Posterior vena cava (tissue), 2 donors: ENCODE results near the gene SLX4. TPM values are rescaled to one million over a fixed set of nuclear protein-coding genes. Genes with fewer than 3 reads are reported as not detected.

Source experiments
- DNase-seq: peaks from one replicate; pipeline ENCODE4 v3.0.0-alpha.2; 2020; ENCODE audit warnings: low spot score
- intact Hi-C, 2 donors: fragments of 100-400 bp; cut with DNase I; formaldehyde crosslinking; loops; one replicate each; pipeline versions ENCODE4 v1.14.1 to v1.14.2; 2022 to 2023
- total RNA-seq, 2 donors: library from RNA; stranded (reverse); fragmentation: NEBNext Ultra II Directional; extraction: Animal tissue kit (Norgen Biotek cat#: 25700); gene quantifications; one replicate each; pipeline ENCODE4 v1.2.1, GENCODE V29; 2021
- donor health status: DM: yes; HTN: yes; CAD: no.
- donor health status: DM: yes; HTN: yes; CAD: no.

The SLX4 gene
- total RNA-seq, 2 donors from 2014 or later, result 4.5 to 4.9 TPM

DNA sequence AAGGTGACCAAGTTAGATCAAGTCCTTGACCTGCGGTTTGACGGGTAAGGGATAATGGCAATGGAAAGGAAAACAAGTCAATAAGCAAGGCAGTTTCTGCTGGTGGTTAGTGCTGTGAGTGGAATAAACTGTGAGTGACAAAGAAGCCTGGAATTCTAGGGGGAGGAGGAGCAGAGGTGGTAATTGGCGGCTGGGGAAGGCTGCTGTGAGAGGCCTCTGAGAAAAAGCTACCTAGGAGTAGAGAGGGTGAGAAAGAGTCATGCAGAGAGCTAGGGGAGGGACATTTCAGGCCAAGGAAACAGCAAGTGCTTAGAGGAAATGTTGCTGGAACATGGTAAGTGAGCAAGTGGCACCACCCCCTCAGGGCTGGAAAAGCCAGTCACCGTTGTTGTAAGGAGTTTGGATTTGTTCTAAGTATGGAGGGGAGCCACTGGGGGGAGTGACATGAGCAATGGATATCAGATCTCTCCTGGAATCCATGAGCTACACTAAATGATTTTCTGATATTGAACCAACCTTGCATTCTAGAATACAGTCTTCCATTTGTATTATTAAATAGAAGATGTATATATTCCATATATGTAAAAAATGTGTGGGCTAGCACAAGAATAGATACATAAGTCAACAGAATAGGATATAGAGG, 40.9 kb downstream of the SLX4 start:
- DNase-seq, result peak; percentile 3
- intact Hi-C loops, result no loop called here

GRCh38 chr16:3569851-3570250, 41.6 kb downstream of the SLX4 start:
- intact Hi-C loops, result no loop called here
- no peak for DNase-seq

- DNase-seq, result no peak
- intact Hi-C loops, result no loop called here
These were observed 44.4 kb downstream of the SLX4 start for GRCh38 chr16:3566990-3567389.

DNA sequence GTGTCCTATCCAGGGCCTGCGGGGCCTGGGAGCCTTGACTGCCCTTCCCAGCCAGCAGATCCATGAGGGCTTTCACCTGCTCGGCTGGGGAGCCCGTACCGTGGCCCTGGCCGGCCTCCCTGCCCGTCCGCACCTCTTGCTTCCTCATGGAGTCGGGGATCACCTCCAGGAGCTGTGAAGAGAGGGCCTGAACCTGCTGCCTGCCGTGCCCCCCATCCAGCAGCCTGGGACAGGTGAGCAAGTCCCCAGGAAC, 46.6 kb downstream of the SLX4 start:
- DNase-seq, result no peak
- intact Hi-C loops, result no loop called here

- no peak for DNase-seq
- intact Hi-C loops, result no loop called here
These were observed 47.1 kb downstream of the SLX4 start for GRCh38 chr16:3564130-3564888.

- intact Hi-C loops, result no loop called here
- DNase-seq, result no peak
These were observed 48.4 kb downstream of the SLX4 start for GRCh38 chr16:3562914-3563480.

GRCh38 chr16:3561626-3562025, 49.8 kb downstream of the SLX4 start:
- DNase-seq, result no peak
- intact Hi-C loops, result no loop called here

- intact Hi-C loops, result no loop called here
- DNase-seq, result peak; percentile 43
These were observed 57.0 kb downstream of the SLX4 start for GRCh38 chr16:3554351-3554928.

DNA sequence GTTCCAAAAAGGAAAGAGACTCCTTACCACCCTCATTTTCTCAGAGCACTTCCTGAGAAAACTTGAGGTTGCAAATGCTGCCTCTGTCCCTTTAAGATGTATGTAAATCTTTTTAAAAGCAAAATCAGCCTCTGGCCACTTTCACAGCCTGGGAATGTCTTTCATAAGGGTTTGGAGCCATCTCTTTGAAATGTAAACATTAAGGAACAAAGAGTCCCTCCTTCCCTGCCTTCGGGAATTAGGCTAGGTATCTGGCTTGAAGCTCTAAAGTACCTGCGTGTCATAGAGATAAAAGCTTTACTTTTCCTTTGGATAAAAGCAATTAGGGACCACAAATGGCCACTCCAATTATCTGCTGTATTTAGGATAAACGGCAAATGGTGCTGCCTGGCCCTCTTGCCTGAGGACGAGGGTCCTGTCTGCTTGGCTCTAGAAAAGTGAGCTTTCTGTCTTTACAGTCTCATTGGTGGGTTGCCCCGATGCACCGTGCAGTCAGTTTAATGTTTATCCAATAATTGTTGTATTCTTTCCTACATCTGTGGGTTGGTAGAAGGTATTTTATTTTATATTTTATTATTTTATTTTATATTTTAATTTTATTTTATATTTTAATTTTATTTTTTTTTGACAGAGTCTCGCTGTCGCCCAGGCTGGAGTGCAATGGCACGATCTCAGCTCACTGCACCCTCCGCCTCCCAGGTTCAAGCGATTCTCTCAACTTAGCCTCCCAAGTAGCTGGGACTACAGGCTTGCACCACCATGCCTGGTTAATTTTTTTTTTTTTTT, 58.1 kb downstream of the SLX4 start:
- no peak for DNase-seq
- intact Hi-C loops, result no loop called here

GRCh38 chr16:3550851-3551847, 60.3 kb downstream of the SLX4 start:
- intact Hi-C loops, result no loop called here
- no peak for DNase-seq

GRCh38 chr16:3549906-3550305, 61.5 kb downstream of the SLX4 start:
- no peak for DNase-seq
- intact Hi-C loops, result no loop called here

- intact Hi-C loops, result no loop called here
- DNase-seq, result no peak
These were observed 62.5 kb downstream of the SLX4 start for GRCh38 chr16:3548859-3549258.

- DNase-seq, result no peak
- intact Hi-C loops, result no loop called here
These were observed 63.0 kb downstream of the SLX4 start for GRCh38 chr16:3548445-3548844.

DNA sequence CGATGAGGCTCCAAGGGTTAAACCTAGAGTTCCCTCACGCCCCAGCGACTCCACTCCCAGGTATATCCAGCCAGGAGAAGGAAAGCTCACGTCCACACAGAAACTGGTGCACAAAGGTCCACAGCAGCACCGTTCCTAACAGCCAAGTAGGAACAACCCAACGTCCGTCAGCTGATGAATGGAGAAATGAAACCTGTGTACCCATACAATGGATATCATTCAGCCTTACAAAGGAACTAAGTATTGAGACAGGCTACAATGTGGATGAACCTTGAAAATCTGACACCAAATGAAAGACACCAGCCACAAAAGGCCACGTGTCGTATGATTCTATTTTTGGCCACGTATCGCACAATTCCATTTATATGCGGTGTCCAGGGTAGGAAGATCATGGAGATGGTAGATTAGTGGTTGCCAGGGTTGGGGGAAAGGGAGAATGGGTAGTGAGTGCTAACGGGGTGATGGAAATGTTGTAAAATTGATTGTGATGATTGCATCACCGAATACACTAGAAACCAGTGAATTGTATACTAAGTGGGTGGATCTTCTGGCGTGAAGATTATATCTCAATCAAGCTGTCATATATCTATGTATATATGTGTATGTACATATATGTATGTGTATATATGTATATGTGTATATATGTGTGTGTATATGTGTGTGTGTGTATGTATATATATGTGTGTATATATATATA, 64.3 kb downstream of the SLX4 start:
- intact Hi-C loops, result no loop called here
- DNase-seq, result no peak

DNA sequence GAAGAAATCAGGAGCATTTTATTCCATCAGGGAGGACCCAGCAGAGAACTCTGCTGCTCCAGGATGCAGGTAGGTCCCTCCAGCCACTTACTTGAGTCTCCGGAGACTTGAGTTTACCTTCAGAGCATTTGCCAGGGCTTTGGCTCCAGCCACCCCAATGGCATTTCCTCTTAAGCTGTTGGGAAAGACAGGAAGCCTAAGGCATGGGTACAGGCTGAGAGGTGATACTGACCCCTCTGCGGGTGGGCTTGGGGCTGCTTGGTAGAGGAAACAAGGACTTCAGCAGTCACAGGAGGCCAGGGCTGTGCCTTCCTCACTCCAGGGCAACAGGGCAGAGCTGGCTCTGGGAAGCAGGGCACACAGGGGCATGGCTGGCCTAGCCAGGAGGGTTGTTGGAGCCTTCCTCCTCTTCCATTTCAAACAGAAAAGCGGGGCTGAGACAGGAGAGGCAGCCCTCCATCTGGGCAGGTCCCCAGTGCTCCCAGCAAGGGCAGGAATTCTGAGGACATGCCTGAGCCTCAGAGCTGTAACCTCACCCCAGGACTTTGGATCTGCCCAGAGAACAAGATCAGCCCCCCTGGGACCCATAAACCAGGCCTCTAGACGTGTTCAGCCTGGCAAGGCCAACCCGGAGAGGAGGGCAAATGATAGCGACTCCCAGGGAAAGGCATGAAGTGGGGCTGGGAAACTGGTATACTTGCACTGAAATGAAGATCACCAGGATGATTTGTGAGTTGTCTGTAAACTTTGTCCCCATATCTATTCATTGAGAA, 68.6 kb downstream of the SLX4 start:
- no peak for DNase-seq
- intact Hi-C loops, result no loop called here

DNA sequence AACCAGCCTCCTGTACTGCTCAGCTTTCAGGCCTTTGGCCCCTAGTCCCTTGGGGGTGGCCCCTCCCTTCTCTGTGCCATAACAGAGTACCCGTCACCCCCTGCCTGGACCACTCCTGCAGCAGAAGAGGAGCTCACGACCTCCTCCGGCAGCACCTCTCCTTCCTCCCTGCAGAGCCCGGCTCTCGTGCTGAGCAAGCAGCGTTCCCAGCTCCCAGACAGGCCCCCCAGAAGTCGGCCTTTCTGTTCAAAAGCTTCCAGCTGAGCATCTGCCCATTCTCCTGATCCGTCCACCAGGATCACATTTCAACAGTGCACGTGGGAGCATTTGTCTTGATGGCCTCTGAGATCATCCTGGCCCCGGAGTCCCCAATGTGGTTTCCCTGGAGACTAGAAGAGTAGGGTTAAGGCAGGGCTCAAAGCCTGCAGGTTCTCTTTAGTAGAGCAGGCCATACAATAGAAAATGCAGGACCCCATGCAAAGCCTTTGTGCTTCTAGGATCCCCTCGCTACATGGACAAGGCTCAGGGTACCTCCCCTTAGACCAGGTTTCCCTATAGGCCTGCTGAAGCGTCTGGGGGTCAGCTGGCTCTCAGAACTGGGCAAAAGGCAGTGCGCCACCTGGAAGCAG, 69.8 kb downstream of the SLX4 start:
- no peak for DNase-seq
- intact Hi-C loops, result no loop called here

DNA sequence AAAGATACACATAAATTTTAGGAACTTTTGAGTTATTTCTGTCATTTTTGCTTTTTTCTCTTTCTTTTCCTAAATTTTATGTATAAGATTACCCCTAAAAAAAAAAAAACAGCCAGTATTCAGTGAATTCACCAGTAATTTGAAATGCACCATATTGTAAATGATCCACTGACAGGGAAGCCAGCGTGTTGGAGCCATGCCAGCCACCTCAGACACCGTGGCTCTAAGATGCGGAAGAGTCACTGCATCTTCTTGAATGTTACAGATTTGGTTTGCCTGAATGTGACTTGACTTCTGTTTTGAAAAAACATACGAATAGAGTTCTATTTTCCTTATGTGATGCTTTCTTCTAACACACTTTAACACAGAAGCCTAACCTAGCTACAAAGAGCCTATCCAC, 73.2 kb downstream of the SLX4 start:
- intact Hi-C loops, result no loop called here
- DNase-seq, result no peak
